Stimulated activated effector memory CD8-positive, alpha-beta T cell treated with anti-CD3 and anti-CD28 coated beads, Interleukin-12 subunit alpha, Interleukin-12 subunit beta, amount 100 ng/mL, for 72 hours (primary cell): ENCODE data around the gene GRM3.

ENCODE experiments used
- ATAC-seq: fragments of 150-1000 bp; cut with Tn5 transposase; 2 replicates; pipeline ENCODE4 v1.10.0; 2021
- DNase-seq, 2 donors: peaks; one replicate each; pipeline ENCODE4 v3.0.0; 2021 to 2022; ENCODE audit warnings: low spot score in 2 of 2
- H3K27ac Mint-ChIP-seq: one replicate; pipeline ENCODE4 v1.8.0; 2022; ENCODE audit warnings: mild to moderate bottlenecking, mixed read lengths
- H3K36me3 Mint-ChIP-seq: one replicate; pipeline ENCODE4 v1.8.0; 2022; ENCODE audit warnings: mild to moderate bottlenecking, mixed read lengths
- H3K4me1 Mint-ChIP-seq: one replicate; pipeline ENCODE4 v1.8.0; 2022; ENCODE audit warnings: mixed read lengths
- H3K4me3 Mint-ChIP-seq: one replicate; pipeline ENCODE4 v1.8.0; 2022; ENCODE audit warnings: mild to moderate bottlenecking, mixed read lengths
- H3K9me3 Mint-ChIP-seq: one replicate; pipeline ENCODE4 v1.8.0; 2022; ENCODE audit warnings: mixed read lengths

Gene GRM3

GRCh38 chr7:86664991-86665390, 21.3 kb downstream of the GRM3 start:
- no peaks in the 10 kb centered on the region for H3K4me1 Mint-ChIP-seq
- H3K9me3 Mint-ChIP-seq = peaks cover 8% of the 10 kb centered on the region
- no peak overlapping the region for H3K4me3 Mint-ChIP-seq
- DNase-seq = no peak
- H3K36me3 Mint-ChIP-seq = no peaks in the 10 kb centered on the region
- no peak overlapping the region for H3K27ac Mint-ChIP-seq
- no peak for ATAC-seq

GRCh38 chr7:86665669-86666068, 22.0 kb downstream of the GRM3 start:
- ATAC-seq = no peak
- peaks cover 11% of the 10 kb centered on the region for H3K9me3 Mint-ChIP-seq
- no peaks in the 10 kb centered on the region for H3K36me3 Mint-ChIP-seq
- DNase-seq = no peak
- no peak overlapping the region for H3K27ac Mint-ChIP-seq
- no peaks in the 10 kb centered on the region for H3K4me1 Mint-ChIP-seq
- H3K4me3 Mint-ChIP-seq = no peak overlapping the region

GRCh38 chr7:86667732-86668131, 24.0 kb downstream of the GRM3 start:
- no peak for ATAC-seq
- Mint-ChIP-seq H3K9me3 (peaks cover 11% of the 10 kb centered on the region), H3K36me3 (no peaks in the 10 kb centered on the region), H3K4me3 (no peak overlapping the region), H3K4me1 (no peaks in the 10 kb centered on the region), H3K27ac (no peak overlapping the region)
- DNase-seq = no peak

GRCh38 chr7:86668315-86668714, 24.6 kb downstream of the GRM3 start:
- H3K9me3 Mint-ChIP-seq = peaks cover 11% of the 10 kb centered on the region
- no peak overlapping the region for H3K27ac Mint-ChIP-seq
- no peak for ATAC-seq
- H3K36me3 Mint-ChIP-seq = no peaks in the 10 kb centered on the region
- no peak overlapping the region for H3K4me3 Mint-ChIP-seq
- no peak for DNase-seq
- no peaks in the 10 kb centered on the region for H3K4me1 Mint-ChIP-seq

- Mint-ChIP-seq H3K4me3 (no peak overlapping the region), H3K9me3 (peaks cover 2% of the 10 kb centered on the region), H3K27ac (no peak overlapping the region), H3K4me1 (no peaks in the 10 kb centered on the region), H3K36me3 (no peaks in the 10 kb centered on the region)
- DNase-seq (no peak), ATAC-seq (no peak)
Measured at GRCh38 chr7:86687831-86688230, 44.1 kb downstream of the GRM3 start.

- DNase-seq (no peak), ATAC-seq (no peak)
- Mint-ChIP-seq H3K9me3 (no peaks in the 10 kb centered on the region), H3K4me1 (no peaks in the 10 kb centered on the region), H3K36me3 (no peaks in the 10 kb centered on the region), H3K4me3 (no peak overlapping the region), H3K27ac (no peak overlapping the region)
Measured at GRCh38 chr7:86689363-86689762, 45.7 kb downstream of the GRM3 start.

GRCh38 chr7:86692755-86693154, 49.0 kb downstream of the GRM3 start:
- peaks cover 2% of the 10 kb centered on the region for H3K9me3 Mint-ChIP-seq
- no peaks in the 10 kb centered on the region for H3K36me3 Mint-ChIP-seq
- H3K27ac Mint-ChIP-seq = no peak overlapping the region
- no peak for DNase-seq
- ATAC-seq = no peak
- no peaks in the 10 kb centered on the region for H3K4me1 Mint-ChIP-seq
- no peak overlapping the region for H3K4me3 Mint-ChIP-seq

GRCh38 chr7:86706406-86706805, 62.7 kb downstream of the GRM3 start:
- Mint-ChIP-seq H3K4me3 (no peak overlapping the region), H3K9me3 (peaks cover 4% of the 10 kb centered on the region)

GRCh38 chr7:86708031-86708680, 64.4 kb downstream of the GRM3 start:
- no peaks in the 10 kb centered on the region for H3K36me3 Mint-ChIP-seq
- ATAC-seq (no peak), DNase-seq (no peak)
- H3K4me1 Mint-ChIP-seq = no peaks in the 10 kb centered on the region
- H3K27ac Mint-ChIP-seq = no peak overlapping the region
- H3K9me3 Mint-ChIP-seq = peaks cover 4% of the 10 kb centered on the region
- no peak overlapping the region for H3K4me3 Mint-ChIP-seq

More at GRCh38 chr7:86706406-86706805, 62.7 kb downstream of the GRM3 start:
- no peak for DNase-seq
- H3K4me1 Mint-ChIP-seq = no peaks in the 10 kb centered on the region
- no peak for ATAC-seq
- H3K27ac Mint-ChIP-seq = no peak overlapping the region
- H3K36me3 Mint-ChIP-seq = no peaks in the 10 kb centered on the region

- H3K4me1 Mint-ChIP-seq = no peaks in the 10 kb centered on the region
- no peaks in the 10 kb centered on the region for H3K36me3 Mint-ChIP-seq
- ATAC-seq (no peak), DNase-seq (no peak)
- H3K9me3 Mint-ChIP-seq = peaks cover 5% of the 10 kb centered on the region
- H3K27ac Mint-ChIP-seq = no peak overlapping the region
- no peak overlapping the region for H3K4me3 Mint-ChIP-seq
Measured at GRCh38 chr7:86720306-86720705, 76.6 kb downstream of the GRM3 start.

- no peak overlapping the region for H3K4me3 Mint-ChIP-seq
- peaks cover 14% of the 10 kb centered on the region for H3K9me3 Mint-ChIP-seq
- ATAC-seq (no peak), DNase-seq (no peak)
- H3K27ac Mint-ChIP-seq = no peak overlapping the region
- no peaks in the 10 kb centered on the region for H3K36me3 Mint-ChIP-seq
- no peaks in the 10 kb centered on the region for H3K4me1 Mint-ChIP-seq
Measured at GRCh38 chr7:86733783-86734182, 90.1 kb downstream of the GRM3 start.

GRCh38 chr7:86745013-86745745, 101.5 kb downstream of the GRM3 start:
- ATAC-seq (no peak), DNase-seq (no peak)
- Mint-ChIP-seq H3K4me3 (no peak overlapping the region), H3K27ac (no peak overlapping the region), H3K9me3 (no peaks in the 10 kb centered on the region), H3K36me3 (no peaks in the 10 kb centered on the region), H3K4me1 (no peaks in the 10 kb centered on the region)

GRCh38 chr7:86747698-86748097, 104.0 kb downstream of the GRM3 start:
- peaks cover 3% of the 10 kb centered on the region for H3K9me3 Mint-ChIP-seq
- H3K27ac Mint-ChIP-seq = no peak overlapping the region
- DNase-seq = no peak
- no peaks in the 10 kb centered on the region for H3K4me1 Mint-ChIP-seq
- ATAC-seq = no peak
- H3K4me3 Mint-ChIP-seq = no peak overlapping the region
- H3K36me3 Mint-ChIP-seq = no peaks in the 10 kb centered on the region

- ATAC-seq (no peak), DNase-seq (no peak)
- Mint-ChIP-seq H3K4me1 (no peaks in the 10 kb centered on the region), H3K4me3 (no peak overlapping the region), H3K36me3 (no peaks in the 10 kb centered on the region), H3K27ac (no peak overlapping the region), H3K9me3 (peaks cover 3% of the 10 kb centered on the region)
Measured at GRCh38 chr7:86748201-86748600, 104.5 kb downstream of the GRM3 start.

- H3K36me3 Mint-ChIP-seq = no peaks in the 10 kb centered on the region
- H3K4me3 Mint-ChIP-seq = no peak overlapping the region
- no peaks in the 10 kb centered on the region for H3K4me1 Mint-ChIP-seq
Measured at GRCh38 chr7:86748843-86749719, 105.4 kb downstream of the GRM3 start.

More at GRCh38 chr7:86748843-86749719, 105.4 kb downstream of the GRM3 start:
- no peak overlapping the region for H3K27ac Mint-ChIP-seq
- DNase-seq (no peak), ATAC-seq (no peak)
- H3K9me3 Mint-ChIP-seq = peaks cover 3% of the 10 kb centered on the region
